DMS79 treated with DMSO at 0.1 percent for 48 hours (cell line): ENCODE measurements around the gene RANBP10.

Experiments
- DNase-seq: peaks from one replicate; lab custom pipeline; 2025; lab: John Stamatoyannopoulos, UW

RANBP10 gene

GRCh38 chr16:67825906-67826305 lies 19.5 kb upstream of the RANBP10 start:
- DNase-seq: no peak

GRCh38 chr16:67825119-67825518 lies 18.8 kb upstream of the RANBP10 start:
- DNase-seq: no peak

- no peak for DNase-seq
Measured at GRCh38 chr16:67822511-67822910, 16.2 kb upstream of the RANBP10 start.

- no peak for DNase-seq
Measured at GRCh38 chr16:67820608-67821259, 14.4 kb upstream of the RANBP10 start.

- DNase-seq: peak; percentile 67
Measured at GRCh38 chr16:67814567-67814966, 8.2 kb upstream of the RANBP10 start.

GRCh38 chr16:67811899-67812298 lies 5.5 kb upstream of the RANBP10 start:
- no peak for DNase-seq

GRCh38 chr16:67807148-67807682 lies 855 bp upstream of the RANBP10 start:
- DNase-seq: no peak

GRCh38 chr16:67805718-67806427 lies 487 bp downstream of the RANBP10 start:
- no peak for DNase-seq

GRCh38 chr16:67804853-67805542 lies 1.4 kb downstream of the RANBP10 start:
- DNase-seq: no peak

- no peak for DNase-seq
Measured at GRCh38 chr16:67803894-67804293, 2.5 kb downstream of the RANBP10 start.

GRCh38 chr16:67801883-67802282 lies 4.5 kb downstream of the RANBP10 start:
- DNase-seq: no peak

- DNase-seq: no peak
Measured at GRCh38 chr16:67801241-67801640, 5.1 kb downstream of the RANBP10 start.

GRCh38 chr16:67800338-67800926 lies 5.9 kb downstream of the RANBP10 start:
- no peak for DNase-seq

- no peak for DNase-seq
Measured at GRCh38 chr16:67796099-67796718, 10.2 kb downstream of the RANBP10 start.

GRCh38 chr16:67790071-67790470 lies 16.3 kb downstream of the RANBP10 start:
- DNase-seq: no peak

- no peak for DNase-seq
Measured at GRCh38 chr16:67786491-67786890, 19.9 kb downstream of the RANBP10 start.

- peak; percentile 83 for DNase-seq
Measured at GRCh38 chr16:67783353-67783725, 23.0 kb downstream of the RANBP10 start.

- peak; percentile 75 for DNase-seq
Measured at GRCh38 chr16:67782567-67783352, 23.6 kb downstream of the RANBP10 start.

- DNase-seq: peak; percentile 73
Measured at GRCh38 chr16:67781565-67781921, 24.8 kb downstream of the RANBP10 start.

- DNase-seq: peak; percentile 73
Measured at GRCh38 chr16:67780847-67781564, 25.4 kb downstream of the RANBP10 start.
